ACHN (cell line): Measurements from ENCODE around the gene SLC12A7.
"Not testable (repeated sequence)": the region's sequence is repeated elsewhere in the genome, so short reads cannot be mapped to it uniquely, and the experiment has no call there.

Experiments
- DNase-seq: peaks from one replicate; pipeline ENCODE4 v3.0.0-alpha.2; 2015
- in situ Hi-C: cut with HindIII; loops from 2 replicates; pipeline ENCODE4 v1.10.0; 2017; ENCODE audit warnings: low sequenced_read_pairs, low pct_ligation_motif_present, low pct_unique_long_range_greater_than_20kb

SLC12A7 gene

DNA sequence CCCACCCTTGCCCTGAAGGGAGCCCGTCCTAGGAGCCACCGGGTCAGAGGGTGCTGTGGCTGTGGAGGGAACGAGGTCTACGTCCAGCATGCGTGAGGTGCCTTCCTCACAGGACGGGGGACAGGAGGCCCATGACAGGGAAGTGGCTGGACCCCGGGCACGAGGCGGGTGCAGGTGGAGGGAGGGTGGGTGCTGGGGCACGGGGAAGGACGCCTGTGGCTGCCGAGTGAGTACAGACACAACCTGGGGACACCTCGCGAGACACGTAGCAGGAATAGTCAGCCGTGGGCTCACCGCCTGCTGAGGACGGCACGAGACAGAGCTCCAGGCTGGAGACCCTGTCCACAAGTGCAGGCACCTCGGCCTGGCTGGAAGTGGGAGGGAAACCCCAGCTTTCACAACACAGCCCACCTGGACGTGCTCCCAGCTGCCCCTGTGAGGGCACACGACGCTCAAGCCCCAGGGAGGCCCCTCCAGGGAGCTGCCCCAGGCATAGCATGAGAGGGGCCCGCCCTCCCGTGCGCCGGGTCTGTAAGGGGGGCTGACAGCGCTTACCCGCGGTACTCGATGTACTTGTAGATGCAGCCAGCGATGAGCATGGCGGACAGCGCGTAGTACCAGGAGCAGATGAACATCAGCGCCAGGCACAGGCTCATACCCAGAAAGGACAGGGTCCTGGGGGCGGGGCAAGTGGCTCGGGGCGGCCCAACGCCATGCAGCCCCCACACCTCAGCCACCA, 36.9 kb downstream of the SLC12A7 start:
- DNase-seq = no peak
- in situ Hi-C loops = no loop called here

DNA sequence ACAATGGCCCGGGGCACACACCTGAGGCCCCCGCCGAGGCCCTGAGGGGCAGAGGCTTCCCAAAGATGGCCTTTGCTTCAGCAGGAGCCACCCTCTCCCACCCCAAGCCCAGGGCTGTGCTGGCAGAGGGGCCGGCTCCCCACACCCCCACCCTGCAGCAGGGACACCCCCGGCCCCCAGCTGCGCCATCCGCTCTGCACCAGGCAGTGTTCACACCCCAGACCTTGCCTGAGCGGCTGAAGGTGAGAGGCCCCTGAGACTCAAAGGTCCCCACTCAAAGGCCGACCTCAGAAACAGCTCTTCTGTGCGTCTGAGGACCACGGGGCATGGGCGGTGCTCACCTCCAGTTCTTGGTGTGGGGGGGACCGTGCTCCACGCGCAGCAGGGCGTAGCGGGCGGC, 37.6 kb downstream of the SLC12A7 start:
- in situ Hi-C loops = no loop called here

DNA sequence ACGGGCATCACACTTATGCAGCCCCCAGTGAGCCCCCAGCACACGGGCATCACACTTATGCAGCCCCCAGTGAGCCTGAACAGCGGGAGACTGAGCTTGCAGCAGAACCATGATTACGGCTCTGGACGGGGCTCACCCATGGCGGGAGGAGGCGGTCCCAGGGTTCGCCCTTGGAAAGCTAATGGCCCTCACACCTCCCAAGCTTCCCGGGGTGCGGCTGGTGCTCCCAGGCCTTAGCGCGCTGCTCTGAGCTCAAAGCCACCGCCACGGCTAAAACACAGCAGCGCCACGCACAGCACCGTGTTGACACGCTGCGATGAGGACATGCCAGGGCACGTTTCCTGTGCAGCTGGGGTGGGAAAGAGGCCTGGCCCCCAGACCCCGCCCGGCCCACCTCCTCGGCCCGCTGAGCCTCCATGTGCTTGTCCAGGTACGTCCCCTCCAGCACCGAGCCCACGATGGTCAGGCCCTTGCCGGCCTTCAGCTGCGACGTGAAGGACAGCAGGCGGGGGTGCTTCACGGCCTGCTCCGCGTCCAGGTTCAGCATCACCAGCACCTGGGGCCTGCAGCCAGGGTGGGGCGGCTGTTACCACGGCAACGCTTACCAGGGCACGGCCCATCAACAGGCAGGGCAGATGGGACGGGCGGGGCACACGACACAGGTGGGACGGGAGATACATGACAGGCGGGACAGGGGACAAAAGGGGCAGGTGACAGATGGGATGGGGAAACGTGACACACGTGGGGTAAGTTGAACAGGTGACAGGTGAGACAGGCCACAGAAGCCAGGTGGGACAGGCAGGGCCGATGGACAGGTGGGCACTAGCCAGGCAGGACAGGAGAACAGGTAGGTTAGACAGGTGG, 38.4 kb downstream of the SLC12A7 start:
- in situ Hi-C loops = no loop called here
- no peak for DNase-seq

More for the DNA sequence above, 37.6 kb downstream of the SLC12A7 start:
- DNase-seq = no peak

DNA sequence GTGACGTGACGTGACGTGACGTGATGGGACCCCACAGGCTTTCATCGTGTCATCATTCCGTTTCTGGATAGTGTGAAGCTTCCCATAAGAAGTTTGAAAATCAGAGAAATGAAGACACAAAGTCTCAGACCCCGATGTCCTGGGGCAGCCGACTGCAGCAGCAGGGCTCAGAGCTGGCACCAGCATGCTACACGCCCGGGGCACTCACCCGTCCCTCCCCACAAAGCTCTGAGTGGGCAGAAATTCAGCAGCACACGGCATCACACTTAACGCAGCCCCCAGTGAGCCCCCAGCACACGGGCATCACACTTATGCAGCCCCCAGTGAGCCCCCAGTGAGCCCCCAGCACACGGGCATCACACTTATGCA, 42.2 kb downstream of the SLC12A7 start:
- in situ Hi-C loops = no loop called here
- no peak for DNase-seq

DNA sequence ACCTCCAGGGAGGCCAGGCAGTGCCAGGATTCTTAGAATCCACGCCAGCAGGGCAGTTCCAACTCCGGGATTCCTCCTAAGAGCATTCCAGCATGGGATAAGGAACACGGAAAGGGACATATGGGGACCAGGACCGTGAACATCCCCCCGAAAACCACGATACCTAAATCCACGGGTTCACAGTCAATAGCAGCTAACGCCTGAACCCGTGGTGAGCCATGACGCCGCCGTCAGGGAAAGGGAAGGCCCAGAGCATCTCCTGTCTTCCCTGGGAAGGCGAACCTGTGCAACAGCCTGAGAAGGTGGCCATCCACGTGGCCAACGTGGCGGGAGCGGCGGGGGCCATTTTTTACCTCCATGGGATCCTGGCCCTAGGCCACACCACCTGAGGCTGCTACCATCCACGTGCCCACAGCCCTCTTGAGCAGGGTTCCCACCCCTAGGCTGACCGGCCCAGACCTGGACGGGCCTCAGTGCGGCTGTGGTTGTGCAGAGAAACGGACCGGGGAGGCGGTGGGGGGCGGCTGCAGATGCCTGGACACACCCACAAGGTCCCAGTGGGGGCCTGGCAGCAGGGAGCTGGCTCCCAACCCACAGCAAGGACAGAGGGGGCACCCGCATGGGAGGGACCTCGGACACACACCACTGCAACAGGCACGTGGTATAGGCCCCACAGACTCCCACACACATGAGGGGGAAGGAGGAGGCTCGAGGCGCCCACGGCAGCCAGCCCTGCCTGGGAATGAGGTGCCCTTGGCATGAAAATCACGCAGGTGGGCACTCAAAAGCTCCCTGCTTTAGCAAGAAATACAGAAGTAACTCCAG, 42.8 kb downstream of the SLC12A7 start:
- in situ Hi-C loops = no loop called here
- no peak for DNase-seq

DNA sequence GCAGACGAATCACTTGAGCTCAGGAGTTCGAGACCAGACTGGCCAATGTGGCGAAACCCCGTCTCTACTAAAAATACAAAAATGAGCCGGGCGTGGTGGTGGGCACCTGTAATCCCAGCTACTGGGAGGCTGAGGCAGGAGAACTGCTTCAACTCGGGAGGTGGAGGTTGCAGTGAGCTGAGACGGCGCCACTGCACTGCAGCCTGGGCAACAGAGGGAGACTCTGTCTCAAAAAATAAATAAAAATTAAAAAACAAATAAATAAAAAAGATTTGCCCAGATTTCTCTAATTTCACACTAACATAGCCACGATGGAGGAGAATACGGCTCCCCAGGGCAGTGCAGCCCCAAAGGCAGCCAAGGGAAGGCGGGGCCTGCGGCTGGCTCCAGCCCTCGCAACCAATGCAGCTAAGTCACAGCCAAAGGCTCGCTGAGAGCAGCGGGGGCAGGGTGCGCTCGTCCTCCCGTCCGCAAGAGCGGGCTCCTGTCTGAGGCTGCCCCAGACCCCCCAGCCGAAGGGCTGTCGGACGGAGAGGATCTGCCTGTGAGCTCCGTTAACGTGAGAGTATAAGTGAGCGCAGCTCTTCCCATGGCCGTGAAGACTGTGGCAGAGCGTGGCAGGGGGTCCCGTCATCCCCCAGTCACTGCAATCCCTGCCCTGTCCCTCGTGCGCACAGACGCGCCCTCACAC, 43.5 kb downstream of the SLC12A7 start:
- no peak for DNase-seq
- in situ Hi-C loops = no loop called here

DNA sequence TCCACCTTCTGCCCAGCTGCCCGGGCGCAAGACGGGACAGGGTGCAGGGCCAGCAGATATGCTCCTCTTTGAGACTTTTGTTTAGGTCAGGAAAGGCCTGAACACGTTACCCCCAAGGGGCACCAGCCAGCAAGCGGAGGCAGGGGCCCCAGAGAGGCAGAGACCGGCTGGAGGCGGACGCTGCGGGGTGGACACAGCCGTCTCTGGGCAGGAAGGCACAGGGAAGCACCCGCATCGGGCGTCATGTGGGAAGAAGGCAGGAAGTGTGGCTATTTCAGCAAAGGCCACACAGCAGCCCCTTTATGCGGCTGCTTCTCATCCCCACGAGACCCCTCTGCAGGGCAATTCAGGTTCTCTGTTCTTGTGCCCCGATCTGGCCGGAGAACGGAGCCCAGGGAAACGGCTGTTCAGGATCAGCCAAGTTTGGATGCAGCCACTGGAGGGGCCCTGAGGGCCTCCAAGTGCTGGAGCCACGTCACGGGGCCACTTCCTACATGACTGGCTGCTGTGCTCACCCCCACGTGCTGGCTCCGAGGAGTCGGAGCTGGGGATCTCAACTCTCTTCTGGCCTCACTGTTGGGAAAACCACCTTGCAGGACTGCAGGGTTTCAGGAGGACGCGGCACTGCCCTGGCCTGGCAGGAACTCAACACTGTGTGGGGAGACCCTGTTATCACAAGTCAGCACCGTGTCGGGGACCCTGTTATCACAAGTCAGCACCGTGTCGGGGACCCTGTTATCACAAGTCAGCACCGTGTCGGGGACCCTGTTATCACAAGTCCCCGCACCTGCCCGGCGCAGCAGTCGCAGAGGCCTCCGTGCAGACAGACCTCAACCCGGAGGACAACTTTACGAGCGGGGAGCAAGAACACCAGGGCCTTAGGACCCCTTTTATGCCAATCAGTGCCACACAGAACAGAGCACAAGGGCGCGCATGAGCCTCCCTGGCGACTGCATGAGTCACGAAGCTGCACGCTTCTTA, 44.4 kb downstream of the SLC12A7 start:
- no peak for DNase-seq
- in situ Hi-C loops = no loop called here

DNA sequence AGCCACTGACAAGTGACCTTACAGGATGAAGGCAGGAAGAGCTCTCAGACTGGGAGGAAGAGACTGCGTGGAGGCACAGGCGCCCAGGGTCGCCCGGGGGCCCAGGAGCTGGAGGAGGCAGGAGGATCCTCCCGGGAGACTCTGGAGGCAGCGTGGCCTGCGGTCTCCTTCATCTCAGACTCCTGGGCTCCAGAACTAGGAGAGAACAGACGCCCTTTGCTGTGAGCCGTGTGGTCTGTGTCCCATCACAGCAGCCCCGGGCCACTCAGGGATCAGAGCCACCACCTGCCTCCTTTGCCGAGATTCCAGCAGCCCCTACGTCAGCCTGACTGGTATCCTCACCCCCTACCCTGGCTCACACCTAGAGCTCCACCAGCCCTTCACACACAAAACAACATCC, 45.2 kb downstream of the SLC12A7 start:
- in situ Hi-C loops = no loop called here
- DNase-seq = no peak

DNA sequence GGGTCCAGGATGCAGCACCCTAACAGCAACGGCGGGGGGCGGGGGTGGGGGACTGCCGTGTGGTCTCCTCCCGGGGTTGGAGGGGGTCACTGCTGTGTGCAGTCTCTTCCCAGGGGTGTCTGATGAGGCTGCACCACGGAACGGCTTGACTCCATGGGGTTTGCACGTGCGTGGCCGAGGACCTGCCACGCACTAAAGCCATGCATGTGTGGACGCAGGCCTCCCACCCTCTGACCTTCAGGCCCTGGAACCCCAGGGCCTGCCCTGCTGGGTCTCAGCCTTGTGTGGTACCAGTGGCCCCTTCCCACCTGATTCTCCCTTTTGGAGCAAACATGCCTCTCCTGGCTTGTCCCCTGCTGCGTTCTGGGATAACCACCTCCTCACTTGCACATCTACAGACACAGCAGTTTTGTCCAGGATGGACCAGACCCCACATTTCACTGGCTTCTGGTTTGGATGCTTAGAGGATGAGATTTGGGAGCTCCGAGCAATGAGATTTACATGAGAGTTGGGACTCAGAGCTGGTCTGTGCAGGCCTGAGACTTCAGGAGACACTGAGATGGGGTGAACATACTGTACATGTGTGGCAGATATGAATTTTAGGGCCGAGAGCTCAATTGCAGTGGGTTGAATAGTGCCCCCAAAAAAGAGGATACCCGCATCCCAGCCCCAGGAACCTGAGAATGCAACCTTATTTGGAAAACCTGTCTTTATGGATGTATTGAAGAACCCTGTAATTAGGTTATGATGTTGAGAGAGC, 45.8 kb downstream of the SLC12A7 start:
- no peak for DNase-seq
- in situ Hi-C loops = no loop called here

DNA sequence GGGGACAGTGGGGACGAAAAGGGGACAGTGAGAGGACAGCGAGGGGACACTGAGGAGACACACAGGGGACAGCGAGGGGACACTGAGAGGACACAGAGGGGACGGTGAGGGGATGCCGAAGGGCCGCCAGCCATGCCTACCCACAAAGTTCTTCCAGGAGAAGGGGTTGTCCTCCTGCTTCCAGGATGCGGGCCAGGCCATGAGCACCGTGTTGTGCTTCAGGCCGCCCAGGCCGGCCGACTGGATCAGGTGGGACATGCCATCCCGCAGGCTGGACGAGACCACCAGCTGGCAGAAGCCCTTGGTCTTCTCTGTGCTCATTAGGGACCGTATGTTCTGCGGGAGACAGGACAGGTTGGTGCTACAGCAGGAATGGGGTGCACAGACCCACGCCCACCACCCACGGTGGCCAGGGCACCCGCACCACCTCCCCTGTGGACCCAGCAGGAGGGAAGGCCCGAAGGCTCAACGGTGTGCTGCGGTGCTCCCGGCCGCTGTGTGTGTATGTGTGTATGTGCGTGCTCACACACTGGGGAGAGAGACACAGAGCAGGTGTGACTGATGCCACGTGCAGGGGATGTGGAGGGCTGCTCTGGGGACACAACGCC, 46.6 kb downstream of the SLC12A7 start:
- in situ Hi-C loops = no loop called here
- DNase-seq = no peak

DNA sequence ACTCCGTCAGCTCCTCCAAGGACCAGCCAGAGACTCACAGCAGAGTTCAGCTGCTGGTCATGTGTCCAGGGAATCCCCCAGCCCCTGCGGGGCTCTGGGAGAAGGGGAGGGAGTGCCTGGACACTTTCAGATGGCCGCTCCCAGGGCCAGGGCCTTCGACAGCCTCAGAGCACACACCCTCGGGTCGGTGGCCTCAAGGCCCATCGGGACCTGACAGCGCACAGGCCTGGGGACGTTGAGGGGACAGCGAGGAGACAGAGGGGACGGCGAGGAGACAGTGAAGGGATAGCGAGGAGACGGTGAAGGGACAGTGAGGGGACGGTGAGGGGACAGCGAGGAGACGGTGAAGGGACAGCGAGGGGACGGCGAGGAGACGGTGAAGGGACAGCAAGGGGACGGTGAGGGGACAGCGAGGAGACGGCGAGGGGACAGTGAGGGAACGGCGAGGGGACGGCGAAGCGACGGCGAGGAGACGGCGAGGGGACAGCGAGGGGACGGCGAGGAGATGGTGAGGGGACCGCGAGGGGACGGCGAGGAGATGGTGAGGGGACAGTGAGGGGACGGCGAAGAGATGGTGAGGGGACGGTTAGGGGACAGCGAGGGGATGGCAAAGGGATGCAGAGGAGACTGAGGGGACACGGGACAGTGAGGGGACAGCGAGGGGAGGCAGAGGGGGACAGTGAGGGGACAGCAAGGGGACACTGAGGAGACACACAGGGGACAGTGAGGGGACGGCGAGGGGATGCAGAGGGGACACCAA, 47.3 kb downstream of the SLC12A7 start:
- in situ Hi-C loops = no loop called here
- no peak for DNase-seq

DNA sequence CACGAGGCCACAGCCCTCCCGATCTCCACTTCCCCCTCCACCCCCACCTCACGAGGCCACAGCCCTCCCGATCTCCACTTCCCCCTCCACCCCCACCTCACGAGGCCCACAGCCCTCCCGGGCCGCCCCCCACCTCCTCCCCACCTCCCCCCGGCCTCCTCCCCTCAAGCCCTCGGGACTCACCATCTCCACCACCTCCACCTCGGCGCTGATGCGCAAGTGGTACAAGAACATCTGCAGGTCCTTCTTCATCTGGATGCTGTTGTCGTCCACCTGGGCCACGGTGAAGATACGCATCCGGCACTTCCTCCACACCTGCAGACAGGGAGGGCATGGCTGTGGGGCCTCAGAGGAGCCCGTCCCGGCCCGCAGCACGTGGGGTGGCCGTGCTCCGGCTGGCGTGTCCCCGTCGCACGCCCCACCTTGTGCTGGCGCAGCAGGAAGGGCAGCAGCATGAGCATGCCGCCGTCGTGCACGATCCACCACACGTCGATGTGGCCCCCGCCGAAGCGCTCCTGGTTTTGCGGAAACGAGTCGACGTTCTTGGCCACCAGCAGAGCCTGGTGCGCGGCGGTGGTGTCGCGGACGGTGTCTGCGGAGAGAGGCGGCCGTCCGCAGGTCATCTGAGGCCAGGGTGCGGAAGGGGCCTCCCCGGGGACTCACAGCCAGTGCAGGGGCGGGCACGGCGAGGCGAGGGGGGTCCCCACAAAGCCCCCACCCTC, 48.0 kb downstream of the SLC12A7 start:
- DNase-seq = no peak
- in situ Hi-C loops = no loop called here

DNA sequence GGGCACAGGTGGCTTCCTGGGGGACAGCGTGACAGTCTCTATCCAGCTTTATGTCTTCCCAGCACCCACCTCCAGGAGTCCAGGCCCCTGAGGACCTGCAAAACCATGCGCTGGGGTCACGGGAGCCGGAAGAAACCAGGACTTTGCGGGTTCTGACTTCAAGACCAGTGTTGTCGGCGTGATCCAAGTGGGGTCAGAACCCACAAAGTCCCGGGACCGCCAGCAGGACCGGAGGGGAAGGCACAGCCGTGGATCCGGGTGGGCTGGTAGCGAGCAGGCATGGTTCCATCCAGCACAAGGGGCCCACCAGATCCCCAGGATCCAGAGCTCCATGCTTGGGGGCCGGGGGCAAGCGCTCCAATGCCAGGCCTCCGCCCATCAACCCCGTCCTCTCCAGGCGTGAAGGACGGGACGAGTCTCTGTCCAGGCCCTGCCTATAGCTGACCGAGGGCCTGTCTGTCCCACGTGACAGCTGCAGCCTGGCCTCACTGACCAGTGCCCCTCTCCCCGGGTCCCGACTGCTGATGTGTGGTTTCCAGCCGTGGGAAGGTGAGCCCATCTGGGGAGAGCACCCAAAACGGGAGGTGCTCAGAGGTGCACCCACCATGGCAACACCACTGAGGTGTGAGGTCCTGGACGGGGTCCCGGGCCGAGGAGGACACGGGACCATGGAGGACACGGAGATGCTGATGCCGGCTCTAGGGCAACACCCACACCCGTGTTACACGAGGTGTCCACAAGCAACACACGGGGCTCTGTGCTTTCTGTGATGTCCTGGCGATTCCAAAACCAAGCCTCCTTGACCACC, 48.9 kb downstream of the SLC12A7 start:
- in situ Hi-C loops = no loop called here

DNA sequence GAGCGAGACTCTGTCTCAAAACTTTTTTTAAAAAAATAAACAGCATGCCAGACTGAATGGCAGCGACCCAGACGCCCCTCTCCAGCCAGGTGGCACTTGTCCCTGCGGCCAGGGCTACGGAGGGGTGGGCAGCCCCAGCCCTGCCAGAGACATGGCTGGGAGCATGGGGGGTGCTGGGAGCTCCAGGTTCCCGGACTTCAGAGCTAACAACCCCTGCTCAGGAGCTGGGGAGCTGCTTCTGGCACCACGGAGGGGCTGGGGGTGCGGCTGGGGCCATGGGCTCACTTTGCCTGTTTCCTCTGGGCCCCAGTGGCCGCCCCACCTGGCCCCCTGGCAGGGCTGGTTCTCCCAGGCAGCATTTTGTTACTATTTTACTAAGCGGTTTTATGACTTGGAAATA, 49.9 kb downstream of the SLC12A7 start:
- DNase-seq = no peak
- in situ Hi-C loops = no loop called here

More for the DNA sequence above, 48.9 kb downstream of the SLC12A7 start:
- no peak for DNase-seq

DNA sequence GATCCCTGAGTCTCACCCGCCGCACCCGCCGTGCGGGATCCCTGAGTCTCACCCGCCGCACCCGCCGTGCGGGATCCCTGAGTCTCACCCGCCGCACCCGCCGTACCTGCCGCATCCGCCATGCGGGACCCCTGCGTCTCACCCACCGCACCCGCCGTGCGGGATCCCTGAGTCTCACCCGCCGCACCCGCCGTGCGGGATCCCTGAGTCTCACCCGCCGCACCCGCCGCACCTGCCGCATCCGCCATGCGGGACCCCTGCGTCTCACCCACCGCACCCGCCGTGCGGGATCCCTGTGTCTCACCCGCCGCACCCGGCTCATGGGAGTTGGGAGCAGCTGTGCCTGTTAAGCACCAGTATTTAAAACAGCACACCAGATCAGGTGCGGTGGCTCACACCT, 50.6 kb downstream of the SLC12A7 start:
- DNase-seq = not testable (repeated sequence)

More for the DNA sequence above, 50.6 kb downstream of the SLC12A7 start:
- in situ Hi-C loops = not testable (repeated sequence)
